Naive thymus-derived CD8-positive, alpha-beta T cell (primary cell): Measurements from ENCODE around the gene MARCHF2. TPM values are rescaled to one million over a fixed set of nuclear protein-coding genes. Genes with fewer than 3 reads are reported as not detected.

ENCODE experiments used
- ATAC-seq, 2 donors: fragments of 150-1000 bp; cut with Tn5 transposase in 1 of 2; sonication (Bioruptor Pico), chemical (Tn5 transposase) in 1 of 2; 1 replicate in 1 of 2; 2 replicates in 1 of 2; pipeline ENCODE4 v1.10.0; 2021; ENCODE audit warnings: mild to moderate bottlenecking in 2 of 2, moderate library complexity in 2 of 2
- POLR2A ChIA-PET: fragments of 350-600 bp; sonication (Branson Sonifier 250); formaldehyde crosslinking; loops from one replicate; lab custom pipeline; 2021; ENCODE audit warnings: antibody characterized with exemption; lab: Charles Lee
- DNase-seq, 10 donors: peaks; one replicate each; pipeline versions ENCODE4 v3.0.0 to v3.0.0-alpha.2; 2020 to 2022
- H3K27ac Mint-ChIP-seq, 10 donors: one replicate each; pipeline ENCODE4 v1.8.0; 2020 to 2022; ENCODE audit warnings: mild to moderate bottlenecking in 10 of 10, mixed read lengths in 10 of 10, moderate library complexity in 4 of 10, inconsistent platforms in 1 of 10
- H3K27me3 Mint-ChIP-seq, 5 donors: one replicate each; pipeline ENCODE4 v1.8.0; 2021 to 2022; ENCODE audit warnings: mixed read lengths in 5 of 5
- H3K36me3 Mint-ChIP-seq, 3 donors: one replicate each; pipeline ENCODE4 v1.8.0; 2020 to 2022; ENCODE audit warnings: mixed read lengths in 3 of 3, mild to moderate bottlenecking in 2 of 3, inconsistent platforms in 1 of 3
- H3K4me1 Mint-ChIP-seq, 4 donors: one replicate each; pipeline ENCODE4 v1.8.0; 2021 to 2022; ENCODE audit warnings: mixed read lengths in 4 of 4
- H3K4me3 Mint-ChIP-seq, 10 donors: one replicate each; pipeline ENCODE4 v1.8.0; 2020 to 2022; ENCODE audit warnings: mild to moderate bottlenecking in 10 of 10, mixed read lengths in 10 of 10, moderate library complexity in 6 of 10, inconsistent platforms in 1 of 10
- H3K9me3 Mint-ChIP-seq, 9 donors: one replicate each; pipeline ENCODE4 v1.8.0; 2020 to 2022; ENCODE audit warnings: mixed read lengths in 9 of 9, mild to moderate bottlenecking in 3 of 9, inconsistent platforms in 1 of 9, moderate library complexity in 1 of 9
- polyA plus RNA-seq, 3 donors: library from polyadenylated mRNA; unstranded; fragments of 300-500 nt; fragmentation: Illumina TruSeq; gene quantifications; one replicate each; pipeline ENCODE4 v1.2.3, GENCODE V29; 2021
- total RNA-seq, 8 experiments: library from RNA in 2 of 8; stranded (reverse) in 2 of 8; gene quantifications; one replicate each; pipeline ENCODE4 v1.2.3 and lab custom pipeline; 2021 to 2026

MARCHF2 gene
- total and polyA plus RNA-seq, 5 experiments from 2014 or later, result 21.1 to 40.1 (median 31.4) TPM

DNA sequence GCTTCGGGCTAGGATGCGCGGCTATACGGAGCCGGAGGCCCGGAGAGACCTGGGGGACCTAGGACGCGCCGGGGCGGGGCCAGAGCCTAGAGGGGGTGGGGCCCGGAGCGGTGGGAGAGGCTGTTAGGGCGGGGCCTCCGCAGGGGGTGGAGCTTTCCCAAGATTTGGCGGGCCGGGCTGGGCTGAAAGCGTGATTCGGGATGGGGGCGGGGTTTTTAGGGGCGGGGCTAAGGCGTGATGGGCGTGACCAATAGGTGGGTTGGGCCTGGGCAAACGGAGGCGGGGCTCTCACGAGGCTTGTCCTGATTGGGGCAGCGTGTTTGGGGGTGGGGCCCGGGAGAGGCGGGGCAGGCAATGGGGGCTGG, 22.5 kb upstream of the MARCHF2 start:
- H3K27ac Mint-ChIP-seq, result peak overlapping the region; percentile 19 to 99 (median 92)
- POLR2A ChIA-PET, result interaction anchor here (0.5 to 2.0 kb wide), 17 partner anchors 9 to 1714 kb away, joined by 3 to 10 read pairs (median 3); partner anchors contain the start of genes HNRNPM, MARCHF2, NDUFA7 and RPS28
- ATAC-seq, result peak; percentile 53 to 60
- peaks cover 9 to 50% (median 34%) of the 10 kb centered on the region in 4 donors for H3K4me1 Mint-ChIP-seq
- H3K36me3 Mint-ChIP-seq, result peaks cover 0 to 9% (median 7%) of the 10 kb centered on the region in 3 donors
- H3K4me3 Mint-ChIP-seq, result peak overlapping the region; percentile 77 to 95 (median 85)
- DNase-seq, result peak; percentile 84 to 93 (median 86)
- peaks cover 0 to 4% (median 0%) of the 10 kb centered on the region in 9 donors for H3K9me3 Mint-ChIP-seq
- H3K27me3 Mint-ChIP-seq, result no peaks in the 10 kb centered on the region

GRCh38 chr19:8391198-8392016, 21.7 kb upstream of the MARCHF2 start:
- Mint-ChIP-seq H3K4me3 (peak overlapping the region; percentile 77 to 95 (median 85)), H3K27me3 (no peaks in the 10 kb centered on the region), H3K9me3 (peaks cover 0 to 4% (median 0%) of the 10 kb centered on the region in 9 donors), H3K27ac (peak overlapping the region; percentile 81 to 99 (median 92)), H3K36me3 (peaks cover 0 to 14% (median 7%) of the 10 kb centered on the region in 3 donors), H3K4me1 (peaks cover 13 to 58% (median 39%) of the 10 kb centered on the region in 4 donors)
- POLR2A ChIA-PET, result interaction anchor here (0.5 to 2.0 kb wide), 7 partner anchors 10 to 447 kb away, joined by 3 to 10 read pairs (median 3); partner anchors contain the start of genes MARCHF2 and ZNF414
- DNase-seq (no peak), ATAC-seq (no peak)

DNA sequence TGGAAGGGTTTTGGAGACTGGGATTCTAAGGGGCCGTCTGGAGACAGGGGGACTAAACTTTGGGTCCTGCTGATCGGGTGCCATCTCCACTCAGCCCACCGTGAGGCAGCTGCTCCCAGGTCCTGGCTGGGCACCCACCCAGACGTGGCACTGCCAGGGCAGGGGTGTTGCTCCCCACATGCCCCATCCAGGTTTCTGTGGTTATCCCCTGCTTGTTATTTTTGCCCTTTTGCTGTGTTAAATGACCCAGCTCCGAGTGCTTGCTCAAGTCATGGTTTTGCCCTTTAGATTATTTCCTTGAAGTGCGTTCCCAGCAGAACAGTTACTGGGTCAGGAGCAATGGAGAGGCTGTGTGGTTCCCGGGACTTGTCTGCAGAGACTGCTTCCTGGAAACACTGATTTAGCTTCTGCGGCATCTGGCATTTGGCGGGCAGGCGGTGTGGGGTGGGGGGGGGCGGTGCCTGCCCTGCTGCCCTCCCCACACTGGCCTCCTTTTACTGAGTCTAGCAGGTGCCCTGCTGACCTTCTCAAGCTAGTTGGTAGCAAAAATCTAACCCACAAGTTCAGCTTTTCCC, 21.0 kb upstream of the MARCHF2 start:
- no peak for ATAC-seq
- peak overlapping the region in 9 of 10 donors; percentile 67 to 93 (median 85) for H3K27ac Mint-ChIP-seq
- no peak for DNase-seq
- H3K4me1 Mint-ChIP-seq, result peaks cover 18 to 65% (median 45%) of the 10 kb centered on the region in 4 donors
- no peaks in the 10 kb centered on the region for H3K27me3 Mint-ChIP-seq
- H3K36me3 Mint-ChIP-seq, result peaks cover 0 to 17% (median 0%) of the 10 kb centered on the region in 3 donors
- POLR2A ChIA-PET, result no interaction called here
- H3K9me3 Mint-ChIP-seq, result no peaks in the 10 kb centered on the region
- peak overlapping the region in 8 of 10 donors; percentile 65 to 92 (median 76) for H3K4me3 Mint-ChIP-seq

GRCh38 chr19:8393192-8393870, 19.8 kb upstream of the MARCHF2 start:
- Mint-ChIP-seq H3K27me3 (no peaks in the 10 kb centered on the region), H3K9me3 (no peaks in the 10 kb centered on the region), H3K36me3 (peaks cover 0 to 17% (median 0%) of the 10 kb centered on the region in 3 donors), H3K4me1 (peaks cover 22 to 70% (median 50%) of the 10 kb centered on the region in 4 donors), H3K27ac (peak overlapping the region in 2 of 10 donors; percentile 27 to 62), H3K4me3 (peak overlapping the region in 5 of 10 donors; percentile 6 to 54 (median 29))
- ATAC-seq, result no peak
- DNase-seq, result no peak
- POLR2A ChIA-PET, result interaction anchor here (0.6 to 2.1 kb wide), 3 partner anchors 12 to 1528 kb away, joined by 3 to 6 read pairs (median 3); partner anchors contain the start of gene MARCHF2

DNA sequence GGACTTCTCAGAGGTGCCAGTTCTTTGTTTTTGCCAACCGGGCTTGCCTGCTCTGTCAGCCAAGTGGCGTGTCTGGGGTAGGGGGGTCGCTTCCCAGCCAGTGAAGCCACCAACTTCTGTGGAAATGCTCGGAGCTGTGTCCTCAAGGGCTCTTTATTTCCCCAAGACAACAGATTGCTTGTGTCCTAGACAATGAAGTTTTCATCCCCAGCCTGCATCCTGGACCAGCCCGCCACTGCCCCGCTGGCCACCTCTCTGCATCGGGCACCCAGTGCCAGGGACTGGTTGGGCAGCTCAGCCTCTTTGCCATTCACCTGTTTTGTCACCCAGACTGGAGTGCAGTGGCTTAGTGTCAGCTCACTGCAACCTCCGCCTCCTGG, 19.2 kb upstream of the MARCHF2 start:
- Mint-ChIP-seq H3K27ac (peak overlapping the region in 3 of 10 donors; percentile 57 to 67 (median 62)), H3K27me3 (no peaks in the 10 kb centered on the region), H3K9me3 (no peaks in the 10 kb centered on the region), H3K4me1 (peaks cover 22 to 72% (median 50%) of the 10 kb centered on the region in 4 donors), H3K36me3 (peaks cover 0 to 17% (median 0%) of the 10 kb centered on the region in 3 donors), H3K4me3 (no peak overlapping the region)
- ATAC-seq (no peak), DNase-seq (no peak)
- POLR2A ChIA-PET, result interaction anchor here (2.1 kb wide), 1 partner anchor 20 kb away, joined by 6 read pairs; the partner anchor contains the start of gene MARCHF2

DNA sequence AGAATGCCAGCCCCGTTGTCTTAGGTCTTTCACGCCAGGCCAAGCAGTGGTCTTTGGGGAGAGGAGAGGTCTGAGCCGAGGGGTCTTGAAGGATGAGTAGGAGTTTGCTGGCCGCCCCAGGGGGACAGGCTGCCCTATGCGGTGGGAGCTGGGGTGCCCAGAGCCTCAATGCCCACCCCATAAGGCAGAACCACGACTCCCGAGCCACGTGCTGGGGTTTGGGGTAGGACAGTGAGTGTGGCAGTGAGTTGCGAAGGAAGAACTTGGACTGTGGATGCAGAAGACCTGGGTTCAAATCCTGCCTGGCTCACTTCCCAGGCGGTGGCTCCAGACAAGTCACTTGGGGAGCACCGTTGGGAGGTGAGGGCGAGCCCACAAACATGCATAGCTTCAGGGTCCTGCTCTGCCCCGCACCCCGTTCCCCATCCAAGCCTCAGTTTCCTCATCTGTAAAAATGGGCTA, 17.5 kb upstream of the MARCHF2 start:
- Mint-ChIP-seq H3K4me1 (peaks cover 22 to 71% (median 46%) of the 10 kb centered on the region in 4 donors), H3K9me3 (no peaks in the 10 kb centered on the region), H3K4me3 (no peak overlapping the region), H3K36me3 (peaks cover 0 to 31% (median 0%) of the 10 kb centered on the region in 3 donors), H3K27me3 (no peaks in the 10 kb centered on the region), H3K27ac (peak overlapping the region in 6 of 10 donors; percentile 21 to 88 (median 52))
- ATAC-seq (no peak), DNase-seq (no peak)
- POLR2A ChIA-PET, result interaction anchor here (2.1 kb wide), 1 partner anchor 18 kb away, joined by 6 read pairs; the partner anchor contains the start of gene MARCHF2

GRCh38 chr19:8396185-8396562, 16.9 kb upstream of the MARCHF2 start:
- H3K36me3 Mint-ChIP-seq, result peaks cover 0 to 31% (median 0%) of the 10 kb centered on the region in 3 donors
- H3K27ac Mint-ChIP-seq, result peak overlapping the region in 5 of 10 donors; percentile 26 to 88 (median 84)
- POLR2A ChIA-PET, result no interaction called here
- peak overlapping the region in 5 of 10 donors; percentile 4 to 34 (median 29) for H3K4me3 Mint-ChIP-seq
- DNase-seq, result no peak
- peaks cover 22 to 66% (median 41%) of the 10 kb centered on the region in 4 donors for H3K4me1 Mint-ChIP-seq
- H3K27me3 Mint-ChIP-seq, result no peaks in the 10 kb centered on the region
- H3K9me3 Mint-ChIP-seq, result no peaks in the 10 kb centered on the region
- ATAC-seq, result no peak

DNA sequence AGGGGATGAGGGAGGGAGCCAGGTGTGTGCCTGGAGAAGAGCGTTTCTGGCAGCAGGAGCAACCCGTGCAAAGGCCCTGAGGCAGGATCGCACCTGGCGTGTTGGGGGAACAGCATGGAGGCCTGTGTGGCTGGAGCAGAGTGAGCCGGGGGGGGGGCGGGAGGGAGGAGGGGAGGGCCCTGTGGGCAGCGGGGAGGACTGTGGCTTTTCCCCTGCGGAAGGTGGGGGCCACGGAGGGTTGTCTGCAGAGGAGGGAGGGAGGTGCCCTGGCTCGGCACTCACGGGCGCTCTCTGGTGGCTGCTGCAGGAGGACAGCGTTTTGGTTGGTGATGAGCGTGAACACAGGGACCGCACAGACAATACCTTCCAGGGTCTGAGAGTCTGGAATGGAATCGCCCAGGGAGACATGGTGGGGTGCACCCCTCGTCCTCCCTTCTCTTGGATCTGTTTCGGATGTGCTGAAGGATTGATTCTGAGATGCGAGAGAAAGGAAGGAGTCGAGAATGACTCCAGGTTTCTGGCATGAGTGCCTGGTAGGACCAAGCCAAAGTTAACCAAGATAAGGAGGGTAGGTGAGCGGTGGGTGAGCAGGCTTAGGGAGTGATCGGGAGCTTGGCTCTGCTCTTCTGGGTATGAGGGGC, 16.4 kb upstream of the MARCHF2 start:
- H3K4me1 Mint-ChIP-seq, result peaks cover 21 to 61% (median 36%) of the 10 kb centered on the region in 4 donors
- no peaks in the 10 kb centered on the region for H3K9me3 Mint-ChIP-seq
- H3K36me3 Mint-ChIP-seq, result peaks cover 0 to 35% (median 0%) of the 10 kb centered on the region in 3 donors
- H3K27me3 Mint-ChIP-seq, result no peaks in the 10 kb centered on the region
- ATAC-seq (peak; percentile 79 to 82), DNase-seq (peak; percentile 48 to 85 (median 64))
- peak overlapping the region in 9 of 10 donors; percentile 32 to 88 (median 84) for H3K27ac Mint-ChIP-seq
- POLR2A ChIA-PET, result no interaction called here
- peak overlapping the region in 3 of 10 donors; percentile 4 to 34 (median 25) for H3K4me3 Mint-ChIP-seq

DNA sequence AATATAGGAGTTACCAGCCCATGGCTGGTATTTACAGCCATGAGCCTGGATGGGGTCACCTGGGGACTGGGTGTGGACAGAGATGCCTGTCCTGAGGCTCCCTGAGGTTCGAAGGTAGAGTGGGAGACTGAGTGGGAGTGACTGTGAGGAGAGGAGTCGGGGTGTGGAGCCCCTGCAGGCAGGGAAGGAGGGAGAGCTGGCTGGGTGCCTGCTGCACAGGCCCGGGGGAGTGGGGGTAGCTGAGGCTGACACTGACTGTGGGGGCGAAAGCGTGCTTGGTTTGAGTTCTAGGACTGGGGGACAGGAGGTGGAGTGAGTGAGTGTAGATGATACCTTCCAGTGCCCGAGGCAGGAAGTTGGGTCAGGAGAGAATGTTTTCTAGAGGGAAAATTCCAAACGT, 15.8 kb upstream of the MARCHF2 start:
- Mint-ChIP-seq H3K4me3 (peak overlapping the region in 2 of 10 donors; percentile 54 to 63), H3K27me3 (no peaks in the 10 kb centered on the region), H3K9me3 (no peaks in the 10 kb centered on the region), H3K4me1 (peaks cover 17 to 55% (median 31%) of the 10 kb centered on the region in 4 donors), H3K36me3 (peaks cover 0 to 40% (median 0%) of the 10 kb centered on the region in 3 donors), H3K27ac (peak overlapping the region in 9 of 10 donors; percentile 58 to 88 (median 84))
- POLR2A ChIA-PET, result interaction anchor here (1.2 kb wide), 1 partner anchor 10 kb away, joined by 3 read pairs; no protein-coding TSS in a partner anchor
- ATAC-seq (no peak), DNase-seq (no peak)

- H3K4me1 Mint-ChIP-seq, result peaks cover 16 to 51% (median 28%) of the 10 kb centered on the region in 4 donors
- peaks cover 0 to 45% (median 0%) of the 10 kb centered on the region in 3 donors for H3K36me3 Mint-ChIP-seq
- POLR2A ChIA-PET, result interaction anchor here (0.6 to 1.2 kb wide), 3 partner anchors 10 to 71 kb away, joined by 3 to 4 read pairs (median 3); no protein-coding TSS in a partner anchor
- no peaks in the 10 kb centered on the region for H3K9me3 Mint-ChIP-seq
- DNase-seq (no peak), ATAC-seq (no peak)
- no peaks in the 10 kb centered on the region for H3K27me3 Mint-ChIP-seq
- H3K27ac Mint-ChIP-seq, result peak overlapping the region in 1 of 10 donors; percentile 67
- H3K4me3 Mint-ChIP-seq, result no peak overlapping the region
These were observed 15.3 kb upstream of the MARCHF2 start for GRCh38 chr19:8397746-8398310.

DNA sequence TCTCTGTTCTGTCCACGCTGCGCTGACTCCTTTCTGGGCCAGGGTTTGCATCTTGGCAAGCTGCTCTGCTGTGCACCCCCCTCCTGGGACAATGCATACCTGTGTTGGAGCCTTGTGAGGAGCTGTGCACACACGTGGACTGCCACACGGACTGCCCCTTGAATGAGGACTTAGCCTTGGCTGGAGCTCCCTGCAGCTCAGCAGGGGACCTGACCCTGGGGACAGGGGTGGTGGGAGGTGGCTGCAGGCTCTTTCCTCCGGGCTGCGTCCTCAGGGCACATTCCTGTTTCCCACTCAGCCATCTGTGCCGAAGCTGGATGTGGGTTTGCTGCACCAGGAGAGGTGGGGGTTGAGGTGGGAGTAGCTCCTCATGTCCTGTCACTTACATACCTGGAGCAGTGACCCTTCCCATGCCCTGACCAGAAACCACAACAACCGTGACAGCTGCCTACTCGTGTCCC, 14.8 kb upstream of the MARCHF2 start:
- POLR2A ChIA-PET, result interaction anchor here (0.6 to 1.2 kb wide), 3 partner anchors 9 to 72 kb away, joined by 3 to 4 read pairs (median 3); no protein-coding TSS in a partner anchor
- H3K27ac Mint-ChIP-seq, result peak overlapping the region in 2 of 10 donors; percentile 48 to 67
- no peak for ATAC-seq

More for the DNA sequence above, 14.8 kb upstream of the MARCHF2 start:
- DNase-seq, result no peak
- no peak overlapping the region for H3K4me3 Mint-ChIP-seq
- no peaks in the 10 kb centered on the region for H3K27me3 Mint-ChIP-seq
- no peaks in the 10 kb centered on the region for H3K9me3 Mint-ChIP-seq
- peaks cover 0 to 43% (median 0%) of the 10 kb centered on the region in 3 donors for H3K36me3 Mint-ChIP-seq
- peaks cover 14 to 46% (median 22%) of the 10 kb centered on the region in 4 donors for H3K4me1 Mint-ChIP-seq
